ENCODE data around the gene RBFOX1. TPM values are rescaled to one million over a fixed set of nuclear protein-coding genes. Genes with fewer than 3 reads are reported as not detected.

Gene RBFOX1
- total RNA-seq, 1 donor, result not detected

- no peak for TF ChIP-seq CTCF (IDR thresholded peaks at IDR 0.05; ENCODE audit: insufficient read depth, low read depth, low read length)
- no peak for DNase-seq (ENCODE audit: low read depth)
- no peak overlapping the region for H3K4me3 ChIP-seq (ENCODE audit: low read depth, low read length)
Observed at GRCh38 chr16:7458144-7458543, 125.5 kb downstream of the RBFOX1 start.

DNA sequence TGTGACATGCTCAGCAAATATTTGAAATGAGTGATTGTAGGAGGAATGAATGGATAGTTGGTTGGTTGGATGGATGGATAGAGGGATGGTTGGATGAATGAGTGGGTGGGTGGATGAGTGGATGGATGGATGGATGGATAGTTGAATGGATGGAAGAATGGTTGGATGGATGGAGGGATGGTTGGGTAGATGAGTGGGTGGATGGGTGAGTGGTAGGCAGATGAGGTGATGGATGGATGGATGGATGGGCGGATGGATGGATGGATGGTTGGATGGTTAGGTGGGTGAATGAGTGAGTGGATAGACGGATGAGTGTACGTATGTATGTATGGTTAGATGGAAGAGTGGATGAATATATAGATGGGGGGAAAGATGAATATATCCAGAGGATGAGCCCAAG, 137.7 kb downstream of the RBFOX1 start:
- TF ChIP-seq CTCF (IDR thresholded peaks at IDR 0.05; ENCODE audit: insufficient read depth, low read depth, low read length), result no peak
- no peak for DNase-seq (ENCODE audit: low read depth)

DNA sequence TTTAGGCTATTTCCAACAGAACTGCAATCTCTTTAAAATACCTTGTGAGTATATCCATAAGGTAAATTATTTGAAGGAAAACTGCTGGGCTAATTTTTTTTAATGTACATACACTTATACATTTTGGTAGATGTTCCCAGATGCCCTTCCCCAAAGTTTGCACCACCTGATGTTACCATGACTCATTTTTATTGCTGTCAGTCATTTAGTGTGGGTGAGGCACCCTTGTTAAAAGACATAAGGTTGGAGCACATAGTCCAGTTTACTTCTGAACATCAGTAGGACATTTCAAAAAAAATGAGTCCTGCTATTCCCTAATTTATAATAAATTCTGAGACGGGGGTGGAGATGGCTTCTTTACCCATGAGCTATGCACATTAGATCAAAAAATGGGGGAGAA, 138.6 kb downstream of the RBFOX1 start:
- DNase-seq (ENCODE audit: low read depth), result no peak
- H3K4me3 ChIP-seq (ENCODE audit: low read depth, low read length), result no peak overlapping the region
- no peak for TF ChIP-seq CTCF (IDR thresholded peaks at IDR 0.05; ENCODE audit: insufficient read depth, low read depth, low read length)

More for the DNA sequence above, 137.7 kb downstream of the RBFOX1 start:
- H3K4me3 ChIP-seq (ENCODE audit: low read depth, low read length), result no peak overlapping the region

- DNase-seq (ENCODE audit: low read depth), result no peak
- TF ChIP-seq CTCF (IDR thresholded peaks at IDR 0.05; ENCODE audit: insufficient read depth, low read depth, low read length), result no peak
Observed at GRCh38 chr16:7482032-7482431, 149.4 kb downstream of the RBFOX1 start.

GRCh38 chr16:7482596-7483290, 150.1 kb downstream of the RBFOX1 start:
- TF ChIP-seq CTCF (IDR thresholded peaks at IDR 0.05; ENCODE audit: insufficient read depth, low read depth, low read length), result no peak
- DNase-seq (ENCODE audit: low read depth), result no peak
- H3K4me3 ChIP-seq (ENCODE audit: low read depth, low read length), result no peak overlapping the region

More at GRCh38 chr16:7482032-7482431, 149.4 kb downstream of the RBFOX1 start:
- H3K4me3 ChIP-seq (ENCODE audit: low read depth, low read length), result no peak overlapping the region

DNA sequence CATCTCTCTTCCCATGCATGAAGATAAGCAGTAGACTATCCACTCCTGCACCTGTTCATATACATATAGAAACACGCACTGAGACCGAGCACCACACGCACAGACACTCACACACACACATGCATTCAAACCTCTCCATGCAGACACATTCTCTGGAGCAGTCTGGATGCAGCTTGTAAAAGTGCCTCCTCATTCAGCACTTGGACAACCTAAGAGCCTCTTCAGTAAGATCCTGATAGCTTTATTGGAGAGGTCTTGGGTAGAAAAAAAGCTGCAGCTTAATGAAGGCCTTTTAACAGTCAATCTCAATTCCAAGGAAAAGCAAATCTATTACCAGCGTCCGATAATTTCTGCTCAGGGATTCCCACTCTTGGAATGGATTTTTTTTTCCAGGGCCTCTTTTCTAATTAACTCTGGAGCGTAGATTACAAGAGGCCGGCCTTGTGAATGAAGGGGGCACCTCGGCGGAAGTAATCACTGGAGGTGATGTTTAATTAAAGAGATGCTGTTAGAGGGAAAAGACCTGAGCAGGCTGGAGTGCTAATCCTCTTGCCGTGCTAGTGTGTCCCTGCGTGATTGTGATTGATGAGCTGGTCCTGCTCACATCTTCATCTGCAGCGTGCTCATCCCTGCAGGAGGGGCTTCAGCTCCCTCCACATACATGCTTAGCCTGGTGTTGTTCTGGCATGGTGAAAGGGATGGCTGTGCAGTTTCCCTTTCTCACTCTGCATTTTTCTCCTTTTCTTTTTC, 155.1 kb downstream of the RBFOX1 start:
- no peak overlapping the region for H3K4me3 ChIP-seq (ENCODE audit: low read depth, low read length)
- no peak for TF ChIP-seq CTCF (IDR thresholded peaks at IDR 0.05; ENCODE audit: insufficient read depth, low read depth, low read length)
- DNase-seq (ENCODE audit: low read depth), result no peak
